Measurements from ENCODE around the gene ZBED2.
"Not testable (repeated sequence)": the region's sequence is repeated elsewhere in the genome, so short reads cannot be mapped to it uniquely, and the experiment has no call there.

The ZBED2 gene

GRCh38 chr3:111566844-111567243 lies 28.3 kb downstream of the ZBED2 start:
- no peaks in the 10 kb centered on the region for H3K27me3 ChIP-seq (ENCODE audit: control insufficient read depth, insufficient read depth, low read length)
- no peak overlapping the region for H3K4me3 ChIP-seq (ENCODE audit: low read length)
- H3K4me1 ChIP-seq (ENCODE audit: control insufficient read depth, insufficient read depth, low read length): no peaks in the 10 kb centered on the region
- H3K9ac ChIP-seq (ENCODE audit: low read length): no peak overlapping the region
- no peaks in the 10 kb centered on the region for H3K36me3 ChIP-seq (ENCODE audit: control insufficient read depth, insufficient read depth, low read length)
- no peak overlapping the region for H3K27ac ChIP-seq (ENCODE audit: low read depth, low read length)

GRCh38 chr3:111561902-111562301 lies 33.2 kb downstream of the ZBED2 start:
- H3K4me3 ChIP-seq (ENCODE audit: low read length); H3K9ac ChIP-seq (ENCODE audit: low read length); H3K27me3 ChIP-seq (ENCODE audit: control insufficient read depth, insufficient read depth, low read length); H3K4me1 ChIP-seq (ENCODE audit: control insufficient read depth, insufficient read depth, low read length); H3K36me3 ChIP-seq (ENCODE audit: control insufficient read depth, insufficient read depth, low read length); H3K27ac ChIP-seq (ENCODE audit: low read depth, low read length): not testable (repeated sequence)

DNA sequence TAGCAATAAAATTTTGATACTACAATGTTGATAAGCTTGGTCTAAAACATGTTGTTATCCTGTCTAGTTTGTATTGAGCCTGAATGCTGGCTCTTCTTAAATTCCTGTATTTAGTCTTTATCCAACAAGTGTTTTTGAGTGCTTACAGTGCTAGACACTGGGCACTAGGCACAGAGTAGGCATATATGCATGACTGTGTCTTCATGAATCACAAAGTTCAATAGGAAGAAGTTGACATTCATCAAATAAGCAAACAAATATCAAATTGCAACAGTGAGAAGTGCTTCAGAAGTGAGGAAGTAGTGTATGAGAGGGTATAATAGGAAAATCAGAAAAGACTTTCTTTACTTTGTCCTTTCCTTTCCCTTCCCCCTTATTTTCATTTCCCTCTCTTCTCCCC lies 46.4 kb downstream of the ZBED2 start:
- Histone ChIP-seq H3K27me3 (ENCODE audit: control insufficient read depth, insufficient read depth, low read length) (no peaks in the 10 kb centered on the region), H3K27ac (ENCODE audit: low read depth, low read length) (no peak overlapping the region), H3K9ac (ENCODE audit: low read length) (no peak overlapping the region), H3K36me3 (ENCODE audit: control insufficient read depth, insufficient read depth, low read length) (no peaks in the 10 kb centered on the region), H3K4me3 (ENCODE audit: low read length) (no peak overlapping the region), H3K4me1 (ENCODE audit: control insufficient read depth, insufficient read depth, low read length) (no peaks in the 10 kb centered on the region)

DNA sequence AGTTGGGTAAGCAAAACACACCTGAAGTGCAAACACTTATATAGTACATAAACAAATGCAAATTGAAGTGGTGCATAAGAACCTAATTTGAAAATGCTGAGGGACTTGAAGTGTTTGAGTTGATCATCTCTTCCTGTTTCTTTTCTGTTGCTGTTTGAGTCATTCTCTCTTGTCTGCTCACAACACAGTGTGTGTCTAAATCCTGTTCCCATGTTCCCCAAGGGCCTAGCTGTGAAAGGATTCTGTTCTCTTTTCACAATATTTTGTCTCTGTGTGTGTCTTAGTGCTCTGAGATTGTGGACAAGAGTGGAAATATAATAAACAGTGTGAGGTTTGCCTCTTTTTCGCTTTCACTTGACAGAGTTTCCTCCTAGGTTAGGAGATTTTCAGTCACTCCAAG lies 47.1 kb downstream of the ZBED2 start:
- Histone ChIP-seq H3K27me3 (ENCODE audit: control insufficient read depth, insufficient read depth, low read length) (no peaks in the 10 kb centered on the region), H3K36me3 (ENCODE audit: control insufficient read depth, insufficient read depth, low read length) (no peaks in the 10 kb centered on the region), H3K4me1 (ENCODE audit: control insufficient read depth, insufficient read depth, low read length) (no peaks in the 10 kb centered on the region), H3K9ac (ENCODE audit: low read length) (no peak overlapping the region), H3K27ac (ENCODE audit: low read depth, low read length) (no peak overlapping the region), H3K4me3 (ENCODE audit: low read length) (no peak overlapping the region)

DNA sequence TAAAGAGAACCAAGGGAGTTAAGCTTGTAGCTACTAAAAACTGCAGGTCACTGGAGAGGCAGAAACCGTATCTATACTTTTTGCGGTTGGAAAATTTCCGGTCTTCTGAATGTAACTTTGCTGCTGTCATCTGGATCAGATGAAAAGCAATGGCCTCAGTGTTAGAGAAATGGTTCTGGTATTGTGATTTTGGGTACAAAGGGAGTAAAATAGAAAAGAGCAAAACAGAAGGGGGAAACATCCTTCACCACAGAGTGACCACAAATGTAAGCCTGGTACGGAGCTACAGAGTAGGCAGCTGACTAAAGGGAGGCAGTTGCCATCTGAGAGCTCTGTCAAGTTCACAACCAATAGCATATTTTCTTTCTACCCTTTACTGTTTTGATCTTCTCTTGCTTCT lies 47.5 kb downstream of the ZBED2 start:
- no peaks in the 10 kb centered on the region for H3K4me1 ChIP-seq (ENCODE audit: control insufficient read depth, insufficient read depth, low read length)
- H3K36me3 ChIP-seq (ENCODE audit: control insufficient read depth, insufficient read depth, low read length): no peaks in the 10 kb centered on the region
- H3K9ac ChIP-seq (ENCODE audit: low read length): no peak overlapping the region
- no peak overlapping the region for H3K27ac ChIP-seq (ENCODE audit: low read depth, low read length)
- H3K4me3 ChIP-seq (ENCODE audit: low read length): no peak overlapping the region
- H3K27me3 ChIP-seq (ENCODE audit: control insufficient read depth, insufficient read depth, low read length): no peaks in the 10 kb centered on the region

- Histone ChIP-seq H3K27me3 (ENCODE audit: control insufficient read depth, insufficient read depth, low read length) (no peaks in the 10 kb centered on the region), H3K4me1 (ENCODE audit: control insufficient read depth, insufficient read depth, low read length) (no peaks in the 10 kb centered on the region), H3K36me3 (ENCODE audit: control insufficient read depth, insufficient read depth, low read length) (no peaks in the 10 kb centered on the region), H3K27ac (ENCODE audit: low read depth, low read length) (no peak overlapping the region), H3K4me3 (ENCODE audit: low read length) (no peak overlapping the region), H3K9ac (ENCODE audit: low read length) (no peak overlapping the region)
Measured at GRCh38 chr3:111545349-111545748, 49.8 kb downstream of the ZBED2 start.

Data from rectal smooth muscle tissue (tissue), 1 donor.